PFSK-1 (cell line): Measurements from ENCODE around the gene ACP1.

Source experiments
- FOXP2 ChIP-seq: optimal IDR thresholded peaks from 2 replicates; pipeline ENCODE3; 2011; ENCODE audit warnings: borderline replicate concordance, control low read depth, inconsistent platforms; ENCODE audit not compliant: insufficient read depth; ENCODE audit errors: extremely low read length, extremely low read depth
- POLR2AphosphoS5 ChIP-seq: IDR thresholded peaks from 2 replicates; pipeline ENCODE4 v1.6.1; 2012; ENCODE audit warnings: low read depth, mild to moderate bottlenecking, control low read depth, low read length, moderate library complexity
- TF ChIP-seq, protein P1 (sequence below), 2 experiments: IDR thresholded peaks; 2 replicates each; pipeline versions ENCODE4 v1.6.1 to v1.8.0; 2011 to 2012; ENCODE audit warnings: low read depth in 2 of 2, low read length in 2 of 2, control low read depth in 1 of 2, inconsistent platforms in 1 of 2, mild to moderate bottlenecking in 1 of 2, moderate library complexity in 1 of 2; ENCODE audit not compliant: insufficient read depth in 1 of 2

DNA sequence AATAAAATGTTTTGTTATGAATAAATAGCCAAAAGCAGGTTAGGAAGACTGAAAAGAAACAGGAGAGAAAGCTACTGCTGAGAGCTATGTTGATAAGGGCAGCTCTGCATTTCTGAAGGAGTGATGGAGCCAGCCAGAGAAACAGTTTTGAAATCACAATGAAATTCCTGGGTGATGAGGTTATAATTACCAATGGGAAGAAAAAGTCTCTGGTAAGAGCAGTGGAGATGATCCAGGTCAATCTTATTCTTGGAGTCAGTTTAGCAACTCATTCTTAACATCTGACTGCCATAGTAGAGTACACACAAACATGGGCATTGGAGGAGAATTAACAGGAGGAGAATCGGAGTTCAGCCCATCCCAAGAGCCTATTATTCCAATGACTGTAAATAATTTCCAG lies 20.8 kb downstream of the ACP1 start:
- TF ChIP-seq POLR2AphosphoS5 (no peak), FOXP2 (no peak)
- TF ChIP-seq, protein P1, sequence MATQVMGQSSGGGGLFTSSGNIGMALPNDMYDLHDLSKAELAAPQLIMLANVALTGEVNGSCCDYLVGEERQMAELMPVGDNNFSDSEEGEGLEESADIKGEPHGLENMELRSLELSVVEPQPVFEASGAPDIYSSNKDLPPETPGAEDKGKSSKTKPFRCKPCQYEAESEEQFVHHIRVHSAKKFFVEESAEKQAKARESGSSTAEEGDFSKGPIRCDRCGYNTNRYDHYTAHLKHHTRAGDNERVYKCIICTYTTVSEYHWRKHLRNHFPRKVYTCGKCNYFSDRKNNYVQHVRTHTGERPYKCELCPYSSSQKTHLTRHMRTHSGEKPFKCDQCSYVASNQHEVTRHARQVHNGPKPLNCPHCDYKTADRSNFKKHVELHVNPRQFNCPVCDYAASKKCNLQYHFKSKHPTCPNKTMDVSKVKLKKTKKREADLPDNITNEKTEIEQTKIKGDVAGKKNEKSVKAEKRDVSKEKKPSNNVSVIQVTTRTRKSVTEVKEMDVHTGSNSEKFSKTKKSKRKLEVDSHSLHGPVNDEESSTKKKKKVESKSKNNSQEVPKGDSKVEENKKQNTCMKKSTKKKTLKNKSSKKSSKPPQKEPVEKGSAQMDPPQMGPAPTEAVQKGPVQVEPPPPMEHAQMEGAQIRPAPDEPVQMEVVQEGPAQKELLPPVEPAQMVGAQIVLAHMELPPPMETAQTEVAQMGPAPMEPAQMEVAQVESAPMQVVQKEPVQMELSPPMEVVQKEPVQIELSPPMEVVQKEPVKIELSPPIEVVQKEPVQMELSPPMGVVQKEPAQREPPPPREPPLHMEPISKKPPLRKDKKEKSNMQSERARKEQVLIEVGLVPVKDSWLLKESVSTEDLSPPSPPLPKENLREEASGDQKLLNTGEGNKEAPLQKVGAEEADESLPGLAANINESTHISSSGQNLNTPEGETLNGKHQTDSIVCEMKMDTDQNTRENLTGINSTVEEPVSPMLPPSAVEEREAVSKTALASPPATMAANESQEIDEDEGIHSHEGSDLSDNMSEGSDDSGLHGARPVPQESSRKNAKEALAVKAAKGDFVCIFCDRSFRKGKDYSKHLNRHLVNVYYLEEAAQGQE (IDR thresholded peaks at IDR 0.05; ENCODE audit: insufficient read depth in 1 of 2, low read depth in 2 of 2, low read length in 2 of 2) = no peak
